ENCODE data around the gene EFCAB6. TPM values are rescaled to one million over a fixed set of nuclear protein-coding genes. Genes with fewer than 3 reads are reported as not detected.

The EFCAB6 gene
- total and polyA plus RNA-seq, 12 donors: 1.6 to 4.8 (median 2.9) TPM

DNA sequence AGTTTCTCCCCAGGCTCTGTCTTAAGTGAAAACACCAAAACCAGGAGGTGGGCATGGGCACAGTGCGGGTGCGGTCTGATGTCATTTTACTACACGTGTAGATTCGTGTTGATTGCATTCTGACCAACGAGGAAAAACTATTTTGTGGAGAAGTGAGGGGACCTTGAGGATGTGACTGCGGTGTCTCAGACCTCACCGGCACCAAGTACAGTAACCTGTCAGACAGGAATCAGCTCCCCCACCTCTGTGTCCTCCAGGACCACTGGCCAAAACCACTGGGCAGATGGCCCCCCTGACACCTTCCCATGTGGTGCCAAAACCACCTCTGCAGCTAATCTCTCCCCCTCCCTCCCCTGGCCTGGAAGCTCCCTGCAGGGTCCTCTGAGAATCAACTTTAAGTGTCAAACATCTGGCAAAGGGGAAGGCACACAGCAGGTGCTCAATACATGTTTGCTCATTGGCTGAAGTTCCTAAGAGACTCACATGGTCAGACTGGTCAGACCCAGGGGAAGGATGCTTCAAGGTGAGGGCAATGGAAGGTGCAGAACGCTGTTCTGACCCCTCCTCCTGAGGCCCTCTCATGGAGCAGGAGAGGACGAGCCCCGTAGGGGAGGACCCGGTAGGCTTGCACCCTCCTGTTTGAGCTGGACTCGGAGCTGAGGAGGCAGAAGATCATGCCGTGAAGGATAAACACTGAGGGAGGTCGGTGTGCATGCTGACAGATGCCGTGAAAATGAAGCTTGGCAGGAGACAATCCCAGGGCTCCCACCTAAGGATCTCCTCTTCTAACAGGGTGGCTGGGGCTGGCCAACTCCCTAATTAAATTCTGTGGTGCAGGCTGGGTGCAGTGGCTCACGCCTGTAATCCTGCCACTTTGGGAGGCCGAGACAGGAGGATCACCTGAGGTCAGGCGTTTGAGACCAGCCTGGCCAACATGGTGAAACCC is 270.4 kb downstream of the EFCAB6 start:
- Histone ChIP-seq H3K27ac (no peak overlapping the region), H3K9me3 (replicated peaks in 1 of 3) (peaks cover 0 to 4% (median 0%) of the 10 kb centered on the region in 3 donors), H3K27me3 (no peaks in the 10 kb centered on the region), H3K36me3 (replicated peaks in 1 of 2) (no peaks in the 10 kb centered on the region), H3K4me1 (replicated peaks in 1 of 2) (no peaks in the 10 kb centered on the region), H3K4me3 (no peak overlapping the region)
- TF ChIP-seq POLR2A (IDR thresholded peaks at IDR 0.05): no peak
- TF ChIP-seq, protein P1, sequence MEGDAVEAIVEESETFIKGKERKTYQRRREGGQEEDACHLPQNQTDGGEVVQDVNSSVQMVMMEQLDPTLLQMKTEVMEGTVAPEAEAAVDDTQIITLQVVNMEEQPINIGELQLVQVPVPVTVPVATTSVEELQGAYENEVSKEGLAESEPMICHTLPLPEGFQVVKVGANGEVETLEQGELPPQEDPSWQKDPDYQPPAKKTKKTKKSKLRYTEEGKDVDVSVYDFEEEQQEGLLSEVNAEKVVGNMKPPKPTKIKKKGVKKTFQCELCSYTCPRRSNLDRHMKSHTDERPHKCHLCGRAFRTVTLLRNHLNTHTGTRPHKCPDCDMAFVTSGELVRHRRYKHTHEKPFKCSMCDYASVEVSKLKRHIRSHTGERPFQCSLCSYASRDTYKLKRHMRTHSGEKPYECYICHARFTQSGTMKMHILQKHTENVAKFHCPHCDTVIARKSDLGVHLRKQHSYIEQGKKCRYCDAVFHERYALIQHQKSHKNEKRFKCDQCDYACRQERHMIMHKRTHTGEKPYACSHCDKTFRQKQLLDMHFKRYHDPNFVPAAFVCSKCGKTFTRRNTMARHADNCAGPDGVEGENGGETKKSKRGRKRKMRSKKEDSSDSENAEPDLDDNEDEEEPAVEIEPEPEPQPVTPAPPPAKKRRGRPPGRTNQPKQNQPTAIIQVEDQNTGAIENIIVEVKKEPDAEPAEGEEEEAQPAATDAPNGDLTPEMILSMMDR (IDR thresholded peaks at IDR 0.05): no peak
- intact Hi-C loops (cut with DNase I): no loop called here
- peak in 1 of 7 donors; percentile 21 for DNase-seq
- 79 to 92% (median 82%) methylated on average over 17 to 18 of the region's 18 CpGs for WGBS, 4 donors

DNA sequence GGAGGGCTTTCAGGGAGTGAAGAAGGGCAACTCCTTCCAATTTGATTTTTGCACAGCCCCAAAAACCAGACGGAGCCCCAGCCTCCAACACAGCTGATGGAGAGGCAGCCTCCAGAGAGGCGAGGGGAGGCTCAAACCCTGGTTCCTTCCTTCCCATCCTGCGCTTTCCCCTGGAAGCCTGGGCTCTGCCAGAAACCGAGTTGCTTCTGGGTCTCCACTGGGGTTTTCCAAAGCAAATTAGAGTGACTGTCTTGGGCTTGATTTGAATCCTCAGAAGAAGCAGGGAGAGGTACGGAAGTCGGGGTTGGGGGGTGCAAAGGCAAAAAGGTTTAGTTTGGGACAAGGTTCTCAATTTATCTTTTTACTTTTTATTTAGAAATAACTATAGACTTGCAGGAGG is 271.1 kb downstream of the EFCAB6 start:
- 86 to 92% (median 88%) methylated on average over 4 to 6 of the region's 6 CpGs for WGBS, 4 donors
- Histone ChIP-seq H3K27me3 (no peaks in the 10 kb centered on the region), H3K4me3 (no peak overlapping the region), H3K36me3 (replicated peaks in 1 of 2) (no peaks in the 10 kb centered on the region), H3K27ac (no peak overlapping the region), H3K9me3 (replicated peaks in 1 of 3) (peaks cover 0 to 4% (median 0%) of the 10 kb centered on the region in 3 donors), H3K4me1 (replicated peaks in 1 of 2) (no peaks in the 10 kb centered on the region)
- TF ChIP-seq POLR2A (IDR thresholded peaks at IDR 0.05): no peak
- TF ChIP-seq, protein P1 (IDR thresholded peaks at IDR 0.05): no peak
- peak in 1 of 7 donors; percentile 11 for DNase-seq
- intact Hi-C loops (cut with DNase I): no loop called here

DNA sequence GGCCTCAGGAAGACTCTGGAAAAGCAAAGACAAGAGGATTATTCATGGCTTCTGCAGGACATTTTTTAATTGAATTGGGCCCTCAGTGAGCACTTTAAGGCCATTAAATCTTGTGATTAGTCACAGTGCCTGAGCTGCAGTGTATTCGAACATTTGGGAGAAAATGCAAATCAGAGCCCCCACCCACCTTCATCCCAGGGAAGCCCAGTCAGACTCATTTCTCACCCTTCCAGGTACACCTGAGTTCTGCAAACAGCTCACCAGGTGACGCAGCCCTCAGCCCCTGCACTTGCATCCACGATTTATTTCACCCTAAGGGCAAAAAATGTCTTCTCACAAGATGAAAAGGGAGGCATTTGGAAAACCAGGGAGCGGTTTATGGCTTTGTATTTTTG is 271.6 kb downstream of the EFCAB6 start:
- peak in 1 of 7 donors; percentile 28 for DNase-seq

More for the DNA sequence above, 271.6 kb downstream of the EFCAB6 start:
- no peak overlapping the region for H3K4me3 ChIP-seq
- no peak overlapping the region for H3K27ac ChIP-seq
- intact Hi-C loops (cut with DNase I): no loop called here
- H3K27me3 ChIP-seq: no peaks in the 10 kb centered on the region
- H3K4me1 ChIP-seq (replicated peaks in 1 of 2): no peaks in the 10 kb centered on the region
- WGBS, 4 donors: 66 to 84% (median 77%) methylated on average over 4 of the region's 4 CpGs
- peaks cover 0 to 4% (median 0%) of the 10 kb centered on the region in 3 donors for H3K9me3 ChIP-seq (replicated peaks in 1 of 3)
- H3K36me3 ChIP-seq (replicated peaks in 1 of 2): no peaks in the 10 kb centered on the region
- no peak for TF ChIP-seq POLR2A (IDR thresholded peaks at IDR 0.05)
- TF ChIP-seq, protein P1 (IDR thresholded peaks at IDR 0.05): no peak

Measured in adrenal gland (tissue), 12 donors.